Choroid plexus epithelial cell (primary cell): Measurements from ENCODE around the gene PPIL4.

Experiments
- DNase-seq: peaks from one replicate; pipeline ENCODE4 v3.0.0-alpha.2; 2010; ENCODE audit warnings: low read depth
- H3K4me3 ChIP-seq: 2 replicates; pipeline ENCODE4 v1.5.1; 2011; ENCODE audit warnings: low read depth, mild to moderate bottlenecking, control low read depth, low read length, moderate library complexity
- TF ChIP-seq, protein P1 (sequence below): conservative IDR thresholded peaks from 2 replicates; pipeline ENCODE4 v1.5.1; 2011; ENCODE audit warnings: low read depth, mild to moderate bottlenecking, control low read depth, inconsistent platforms, low read length, moderate library complexity

The PPIL4 gene

DNA sequence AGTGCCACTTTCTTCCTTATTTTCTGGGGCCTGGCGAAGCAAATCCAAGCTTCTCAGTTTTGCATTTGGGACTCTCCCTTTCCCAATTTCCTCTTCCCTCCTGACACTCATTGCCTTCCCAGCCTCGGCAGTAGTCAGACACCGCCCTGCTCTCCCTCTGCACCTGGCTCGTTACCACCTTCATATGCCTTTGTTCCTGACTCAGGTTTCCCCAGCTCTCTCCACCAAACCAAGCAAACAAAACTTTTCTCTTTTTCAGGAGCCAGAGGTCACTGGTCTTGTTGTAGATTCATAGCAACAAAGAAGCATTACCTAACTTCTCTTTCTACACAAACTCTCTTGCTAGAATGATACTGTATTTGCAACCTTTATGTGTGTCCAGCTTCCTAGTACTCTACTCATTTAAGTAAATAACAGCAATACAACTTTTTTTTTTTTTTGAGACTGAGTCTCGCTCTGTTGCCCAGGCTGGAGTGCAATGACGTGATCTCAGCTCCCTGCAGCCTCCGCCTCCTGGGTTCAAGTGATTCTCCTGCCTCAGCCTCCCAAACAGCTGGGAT is 52.0 kb downstream of the PPIL4 start:
- no peak for DNase-seq
- H3K4me3 ChIP-seq, result no peak overlapping the region
- TF ChIP-seq, protein P1, sequence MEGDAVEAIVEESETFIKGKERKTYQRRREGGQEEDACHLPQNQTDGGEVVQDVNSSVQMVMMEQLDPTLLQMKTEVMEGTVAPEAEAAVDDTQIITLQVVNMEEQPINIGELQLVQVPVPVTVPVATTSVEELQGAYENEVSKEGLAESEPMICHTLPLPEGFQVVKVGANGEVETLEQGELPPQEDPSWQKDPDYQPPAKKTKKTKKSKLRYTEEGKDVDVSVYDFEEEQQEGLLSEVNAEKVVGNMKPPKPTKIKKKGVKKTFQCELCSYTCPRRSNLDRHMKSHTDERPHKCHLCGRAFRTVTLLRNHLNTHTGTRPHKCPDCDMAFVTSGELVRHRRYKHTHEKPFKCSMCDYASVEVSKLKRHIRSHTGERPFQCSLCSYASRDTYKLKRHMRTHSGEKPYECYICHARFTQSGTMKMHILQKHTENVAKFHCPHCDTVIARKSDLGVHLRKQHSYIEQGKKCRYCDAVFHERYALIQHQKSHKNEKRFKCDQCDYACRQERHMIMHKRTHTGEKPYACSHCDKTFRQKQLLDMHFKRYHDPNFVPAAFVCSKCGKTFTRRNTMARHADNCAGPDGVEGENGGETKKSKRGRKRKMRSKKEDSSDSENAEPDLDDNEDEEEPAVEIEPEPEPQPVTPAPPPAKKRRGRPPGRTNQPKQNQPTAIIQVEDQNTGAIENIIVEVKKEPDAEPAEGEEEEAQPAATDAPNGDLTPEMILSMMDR, result no peak

DNA sequence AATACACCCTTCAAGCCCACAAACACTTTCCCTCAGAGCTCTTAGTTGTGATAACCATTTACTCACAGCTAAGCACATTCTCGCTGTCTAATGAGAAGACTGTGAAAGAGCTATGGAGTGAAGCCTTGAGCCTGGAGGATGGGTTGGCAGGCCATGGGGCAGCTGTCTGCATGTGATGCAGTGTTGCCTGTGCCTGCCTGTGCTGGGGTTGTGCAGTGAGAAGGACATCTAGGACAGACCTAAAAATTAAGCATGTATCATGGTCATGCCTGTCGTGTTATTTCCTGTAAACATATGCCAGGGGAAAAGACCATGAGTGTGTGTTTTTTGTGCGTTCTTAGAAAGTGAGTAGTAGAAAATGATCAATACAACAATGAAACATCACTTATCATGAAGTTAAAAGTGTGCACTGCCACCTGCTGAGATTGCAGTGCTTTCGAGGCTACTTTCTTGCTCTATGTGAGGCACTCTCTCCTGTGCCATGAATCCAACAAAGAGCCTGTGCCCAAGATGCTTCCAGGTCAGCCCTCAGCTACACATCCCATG is 53.0 kb downstream of the PPIL4 start:
- no peak overlapping the region for H3K4me3 ChIP-seq
- TF ChIP-seq, protein P1, result no peak
- no peak for DNase-seq

DNA sequence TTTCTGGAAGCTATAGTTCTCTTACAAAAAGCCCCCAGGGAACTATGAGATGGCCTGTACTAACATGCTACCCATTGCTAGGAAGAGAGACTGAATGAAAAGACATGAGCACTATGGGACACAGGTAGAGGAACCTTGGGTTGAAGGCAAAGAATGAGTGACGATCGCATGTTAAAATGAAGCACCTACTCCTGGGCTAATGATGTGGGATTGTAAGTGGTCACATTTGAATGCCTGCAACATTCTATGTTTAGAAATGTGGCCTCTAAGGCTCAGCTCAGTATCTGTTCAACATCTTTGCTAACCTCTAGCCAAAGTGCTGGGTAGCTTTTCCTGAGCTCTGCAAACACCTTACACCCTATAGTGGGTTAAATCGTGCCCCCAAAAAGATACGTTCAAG is 55.9 kb downstream of the PPIL4 start:
- TF ChIP-seq, protein P1, result no peak
- no peak overlapping the region for H3K4me3 ChIP-seq
- DNase-seq, result no peak

DNA sequence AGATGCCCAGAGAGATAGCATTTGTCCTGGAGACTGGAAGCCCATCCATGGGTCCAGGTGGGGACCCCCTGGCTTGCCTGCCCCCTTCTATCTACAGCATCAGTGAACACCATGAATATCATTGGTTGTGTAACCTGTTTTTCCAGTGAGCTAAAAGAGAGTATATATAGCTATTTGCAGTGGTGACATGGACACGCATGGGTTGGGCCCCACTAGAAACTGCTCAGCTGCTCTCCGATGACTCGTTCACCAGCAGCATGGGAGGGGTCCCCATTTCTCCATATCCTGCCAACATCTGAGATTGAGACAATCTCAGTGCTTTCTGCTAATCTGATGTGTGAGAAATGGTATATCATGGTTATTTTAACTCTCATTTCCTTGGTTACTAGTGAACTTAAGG is 57.0 kb downstream of the PPIL4 start:
- H3K4me3 ChIP-seq, result no peak overlapping the region
- TF ChIP-seq, protein P1, result no peak
- DNase-seq, result peak; percentile 62

GRCh38 chr6:149487316-149487715 is 58.5 kb downstream of the PPIL4 start:
- no peak for DNase-seq
- TF ChIP-seq, protein P1, result no peak
- H3K4me3 ChIP-seq, result no peak overlapping the region

- H3K4me3 ChIP-seq, result peak within 1 kb of the TSS; percentile 19
- TF ChIP-seq, protein P1, result peak; percentile 25
- peak; percentile 86 for DNase-seq
These were observed 60.8 kb downstream of the PPIL4 start, which contains the start of gene ZC3H12D for GRCh38 chr6:149484733-149485700. Gene ZC3H12D, minus strand, starts transcription at chr6:149485014. Its CDS starts 10,471 bp downstream, at chr6:149474543.
